HCT116 (cell line): ENCODE measurements around the gene UMPS. TPM values are rescaled to one million over a fixed set of nuclear protein-coding genes. Genes with fewer than 3 reads are reported as not detected.

Experiments
- ATAC-seq: fragments of 200-7000 bp; cut with Tn5 transposase; 2 replicates; pipeline ENCODE4 v1.9.1; 2020; ENCODE audit warnings: mild to moderate bottlenecking, moderate library complexity
- BruUV-seq: library from RNA; stranded (reverse); fragments of 400-500 nt; replicated peaks from 2 replicates; lab custom pipeline; 2021; lab: Mats Ljungman, UMichigan
- CTCF ChIA-PET: fragments of 300-600 bp; sonication (Branson Sonifier 250); formaldehyde crosslinking; loops from one replicate; lab custom pipeline; 2021; ENCODE audit warnings: antibody characterized with exemption; lab: Charles Lee
- POLR2A ChIA-PET: fragments of 300-600, 350-600 bp; sonication (Branson Sonifier 250); formaldehyde crosslinking; loops from one replicate; lab custom pipeline; 2021; ENCODE audit warnings: antibody characterized with exemption; lab: Charles Lee
- RAD21 ChIA-PET, 2 experiments: fragments of 300-600 bp; sonication (Branson Sonifier 250); formaldehyde crosslinking; loops; one replicate each; lab custom pipeline; 2023; ENCODE audit warnings: low total read pairs in 2 of 2; ENCODE audit not compliant: uncharacterized antibody in 2 of 2, unreplicated experiment in 2 of 2, low non-redundant PET in 1 of 2; lab: Charles Lee
- DNase-seq: peaks from one replicate; pipeline ENCODE4 v3.0.0-alpha.2; 2010; ENCODE audit warnings: low read depth, low spot score
- H2AFZ ChIP-seq: fragments of 200-600 bp; shearing (Covaris generic), sonication (generic); 2 replicates; pipeline ENCODE4 v1.6.1; 2017; ENCODE audit warnings: low read depth, mixed run types, mixed read lengths, antibody characterized with exemption, low read length; ENCODE audit not compliant: poor library complexity, severe bottlenecking
- H3K27ac ChIP-seq: 2 replicates; pipeline ENCODE4 v1.5.1; 2012; ENCODE audit warnings: low read depth, low read length
- H3K27me3 ChIP-seq: fragments of 200-600 bp; sonication (generic); 2 replicates; pipeline ENCODE4 v1.6.1; 2016; ENCODE audit warnings: mixed run types, low read length, mixed read lengths; ENCODE audit not compliant: insufficient read depth
- H3K36me3 ChIP-seq, 2 experiments: fragments of 200-500 bp in 1 of 2; fragments of 200-600 bp in 1 of 2; sonication (Bioruptor generic) in 1 of 2; sonication (generic) in 1 of 2; 2 replicates each; pipeline versions ENCODE4 v1.5.1 to v1.6.1; 2014 to 2016; ENCODE audit warnings: low read length in 2 of 2, inconsistent platforms in 1 of 2, mixed read lengths in 1 of 2, mixed run types in 1 of 2; ENCODE audit not compliant: insufficient read depth in 2 of 2, control insufficient read depth in 1 of 2
- H3K4me1 ChIP-seq, 2 experiments: fragments of 200-600 bp in 1 of 2; sonication (generic) in 1 of 2; 2 replicates each; pipeline versions ENCODE4 v1.5.1 to v1.6.1; 2012 to 2017; ENCODE audit warnings: low read length in 2 of 2, inconsistent platforms in 1 of 2, mild to moderate bottlenecking in 1 of 2, mixed read lengths in 1 of 2, mixed run types in 1 of 2, moderate library complexity in 1 of 2; ENCODE audit not compliant: insufficient read depth in 2 of 2, control insufficient read depth in 1 of 2
- H3K4me2 ChIP-seq: fragments of 200-600 bp; sonication (generic); 2 replicates; pipeline ENCODE4 v1.6.1; 2017; ENCODE audit warnings: mixed run types, low read length, mixed read lengths
- H3K4me3 ChIP-seq, 2 experiments: fragments of 200-600 bp in 1 of 2; sonication (generic) in 1 of 2; replicated peaks in 1 of 2; 2 replicates each; pipeline ENCODE4 v1.5.1; 2011 to 2016; ENCODE audit warnings: low read length in 2 of 2, control low read depth in 1 of 2, low read depth in 1 of 2, mild to moderate bottlenecking in 1 of 2, mixed read lengths in 1 of 2, mixed run types in 1 of 2
- H3K79me2 ChIP-seq: fragments of 200-600 bp; sonication (generic); 2 replicates; pipeline ENCODE4 v1.6.1; 2017; ENCODE audit warnings: mild to moderate bottlenecking, mixed run types, low read length, moderate library complexity, mixed read lengths; ENCODE audit not compliant: insufficient read depth
- H3K9ac ChIP-seq: fragments of 200-600 bp; sonication (generic); 2 replicates; pipeline ENCODE4 v1.6.1; 2016; ENCODE audit warnings: low read length, mixed read lengths
- H3K9me2 ChIP-seq: fragments of 200-600 bp; sonication (generic), shearing (Covaris generic); 2 replicates; pipeline ENCODE4 v1.6.1; 2017; ENCODE audit warnings: mixed run types, mild to moderate bottlenecking, moderate library complexity; ENCODE audit not compliant: insufficient read depth
- H3K9me3 ChIP-seq, 2 experiments: fragments of 200-500 bp in 1 of 2; fragments of 200-600 bp in 1 of 2; sonication (Bioruptor generic) in 1 of 2; sonication (generic) in 1 of 2; 2 replicates each; pipeline ENCODE4 v1.6.1; 2014 to 2017; ENCODE audit warnings: low read length in 2 of 2, mixed read lengths in 2 of 2, inconsistent platforms in 1 of 2, low read depth in 1 of 2, mild to moderate bottlenecking in 1 of 2, mixed run types in 1 of 2, moderate library complexity in 1 of 2; ENCODE audit not compliant: control insufficient read depth in 1 of 2, insufficient read depth in 1 of 2
- H4K20me1 ChIP-seq: fragments of 200-600 bp; sonication (generic), shearing (Covaris generic); 2 replicates; pipeline ENCODE4 v1.6.1; 2017; ENCODE audit warnings: mixed run types, mild to moderate bottlenecking, moderate library complexity; ENCODE audit not compliant: insufficient read depth
- ATF3 ChIP-seq: IDR thresholded peaks from 2 replicates; pipeline ENCODE4 v1.6.1; 2012
- CEBPB ChIP-seq: IDR thresholded peaks from 2 replicates; pipeline ENCODE4 v1.6.1; 2012; ENCODE audit warnings: low read depth
- CTCF ChIP-seq, 3 experiments: fragments of 200-600 bp in 1 of 3; sonication (generic) in 1 of 3; IDR thresholded peaks in 2 of 3; conservative IDR thresholded peaks in 1 of 3; 2 replicates each; pipeline ENCODE4 v1.5.1; 2012 to 2017; ENCODE audit warnings: low read depth in 2 of 3, low read length in 2 of 3, antibody characterized with exemption in 1 of 3, borderline replicate concordance in 1 of 3, control low read depth in 1 of 3, mild to moderate bottlenecking in 1 of 3, mixed read lengths in 1 of 3, mixed run types in 1 of 3, moderate library complexity in 1 of 3; ENCODE audit not compliant: insufficient read depth in 1 of 3
- EZH2 ChIP-seq: fragments of 200-600 bp; sonication (generic); IDR thresholded peaks from 2 replicates; pipeline ENCODE4 v1.6.1; 2017; ENCODE audit warnings: antibody characterized with exemption, mixed run types
- EZH2phosphoT487 ChIP-seq: fragments of 200-600 bp; IDR thresholded peaks from 2 replicates; pipeline ENCODE4 v1.6.1; 2018; ENCODE audit warnings: antibody characterized with exemption, borderline replicate concordance
- FOSL1 ChIP-seq: IDR thresholded peaks from 2 replicates; pipeline ENCODE4 v1.6.1; 2012; ENCODE audit warnings: low read depth
- MAX ChIP-seq: IDR thresholded peaks from 2 replicates; pipeline ENCODE4 v1.6.1; 2012
- REST ChIP-seq: IDR thresholded peaks from 2 replicates; pipeline ENCODE4 v1.6.1; 2012; ENCODE audit warnings: low read depth
- SRF ChIP-seq: IDR thresholded peaks from 2 replicates; pipeline ENCODE4 v1.6.1; 2012; ENCODE audit warnings: low read depth
- TCF7L2 ChIP-seq: IDR thresholded peaks from 2 replicates; pipeline ENCODE4 v1.7.0; 2011; ENCODE audit warnings: borderline replicate concordance, inconsistent platforms; ENCODE audit not compliant: insufficient read depth, insufficient read length; ENCODE audit errors: extremely low read depth
- YY1 ChIP-seq: IDR thresholded peaks from 2 replicates; pipeline ENCODE4 v1.6.1; 2011; ENCODE audit warnings: low read length, low read depth, moderate library complexity, mild to moderate bottlenecking; ENCODE audit not compliant: insufficient replicate concordance; ENCODE audit errors: extremely low read depth
- ZBTB33 ChIP-seq: IDR thresholded peaks from 2 replicates; pipeline ENCODE4 v1.6.1; 2011; ENCODE audit warnings: mild to moderate bottlenecking, low read length, moderate library complexity; ENCODE audit not compliant: insufficient replicate concordance; ENCODE audit errors: extremely low read depth
- ZFX ChIP-seq: fragments of 450-650 bp; IDR thresholded peaks from 2 replicates; pipeline ENCODE4 v1.6.1; 2017
- intact Hi-C: fragments of 100-400 bp; cut with micrococcal nuclease; formaldehyde crosslinking; loops from 2 replicates; pipeline ENCODE4 v1.10.0; 2022
- total RNA-seq: library from RNA; stranded (reverse); gene quantifications from one replicate; pipeline ENCODE4 v1.2.1, GENCODE V29; 2021; ENCODE audit not compliant: unreplicated experiment

The UMPS gene
- total RNA-seq, 1 experiment from 2014 or later, result 41.3 TPM

GRCh38 chr3:124761935-124762660 is 31.8 kb downstream of the UMPS start:
- Histone ChIP-seq H3K9ac (no peak overlapping the region), H3K9me2 (no peaks in the 10 kb centered on the region), H3K79me2 (no peaks in the 10 kb centered on the region), H3K9me3 (no peaks in the 10 kb centered on the region), H2AFZ (no peak overlapping the region), H3K4me2 (no peak overlapping the region), H3K4me1 (peaks cover 0 to 7% of the 10 kb centered on the region in 2 experiments; a peak in 1 of 4 replicates), H4K20me1 (no peaks in the 10 kb centered on the region), H3K4me3 (no peak overlapping the region)
- ChIA-PET RAD21 (interaction anchor here (1.1 to 2.9 kb wide), 4 partner anchors 139 to 177 kb away, joined by 3 to 18 read pairs (median 8); no protein-coding TSS in a partner anchor), POLR2A (no interaction called here)
- BruUV-seq, result no TSS peak
- DNase-seq (no peak), ATAC-seq (no peak)
- TF ChIP-seq MAX (no peak), ATF3 (no peak), EZH2phosphoT487 (no peak), SRF (no peak), CTCF (IDR thresholded peaks at IDR 0.05 in 2 of 3, conservative IDR thresholded peaks at IDR 0.05 in 1 of 3; ENCODE audit: borderline replicate concordance in 1 of 3, insufficient read depth in 1 of 3, low read depth in 2 of 3, low read length in 2 of 3) (no peak), REST (no peak), ZBTB33 (no peak), FOSL1 (no peak), EZH2 (no peak), TCF7L2 (no peak), ZFX (no peak), CEBPB (no peak), YY1 (no peak)
- TF ChIP-seq, all 23 proteins: peak for 0
- CTCF ChIA-PET, result interaction anchor here (1.1 to 4.4 kb wide), 10 partner anchors 23 to 225 kb away, joined by 3 to 101 read pairs (median 5); partner anchors contain the start of gene ITGB5
- H3K27ac ChIP-seq, result no peak overlapping the region
- intact Hi-C loops, result loop anchor here (1.0 to 10.0 kb wide), 5 partner anchors 139 to 820 kb away; no protein-coding TSS in a partner anchor
- H3K27me3 ChIP-seq, result no peaks in the 10 kb centered on the region
- H3K36me3 ChIP-seq, result peaks cover 0 to 2% of the 10 kb centered on the region in 2 experiments; a peak in 1 of 4 replicates
